GM12878 (cell line): ENCODE results near the gene PRKN. TPM values are rescaled to one million over a fixed set of nuclear protein-coding genes. Genes with fewer than 3 reads are reported as not detected.

Source experiments
- ATAC-seq: fragments of 200-7000 bp; cut with Tn5 transposase; 3 replicates; pipeline ENCODE4 v1.9.1; 2020; ENCODE audit warnings: mild to moderate bottlenecking, moderate library complexity
- BruUV-seq: library from RNA; stranded (reverse); fragments of 400-500 nt; replicated peaks from 2 replicates; lab custom pipeline; 2021; lab: Mats Ljungman, UMichigan
- CTCF ChIA-PET: fragments of 300-600 bp; sonication (Branson Sonifier 250); formaldehyde crosslinking; extraction: SDS; loops from one replicate; lab custom pipeline; 2021; ENCODE audit warnings: inconsistent platforms; lab: Yijun Ruan, JAX
- POLR2A ChIA-PET: fragments of 350-600 bp; formaldehyde crosslinking; extraction: SDS; loops from one replicate; lab custom pipeline; 2021; ENCODE audit warnings: inconsistent platforms; lab: Charles Lee
- RAD21 ChIA-PET: fragments of 300-600 bp; sonication (Branson Sonifier 250); formaldehyde crosslinking; loops from one replicate; lab custom pipeline; 2023; ENCODE audit warnings: antibody characterized with exemption; ENCODE audit not compliant: unreplicated experiment; lab: Charles Lee
- SMC1A ChIA-PET: fragments of 300-600 bp; sonication (Branson Sonifier 250); formaldehyde crosslinking; loops from one replicate; lab custom pipeline; 2023; ENCODE audit not compliant: unreplicated experiment, uncharacterized antibody; lab: Charles Lee
- DNase-seq: peaks from one replicate; pipeline ENCODE4 v3.0.0-alpha.2; 2011; ENCODE audit warnings: low read depth, low spot score
- FAIRE-seq: peaks from 3 replicates; lab custom pipeline; 2011; peaks lifted over from hg19 to GRCh38; lab: Jason Lieb, UNC
- H2AFZ ChIP-seq: 2 replicates; pipeline ENCODE4 v1.6.0; 2011; ENCODE audit warnings: low read depth, low read length, control low read depth; ENCODE audit not compliant: control insufficient read depth
- H3K27ac ChIP-seq: 2 replicates; pipeline ENCODE4 v1.5.1; 2011; ENCODE audit warnings: control low read depth; ENCODE audit not compliant: control insufficient read depth, insufficient read depth
- H3K27me3 ChIP-seq, 2 experiments: replicated peaks in 1 of 2; 2 replicates each; pipeline versions ENCODE4 v1.6.0 to v1.6.1; 2011; ENCODE audit warnings: low read length in 1 of 2; ENCODE audit not compliant: control insufficient read depth in 2 of 2, insufficient read depth in 2 of 2
- H3K36me3 ChIP-seq, 2 experiments: 2 replicates each; pipeline ENCODE4 v1.5.1; 2011; ENCODE audit warnings: low read length in 1 of 2; ENCODE audit not compliant: control insufficient read depth in 2 of 2, insufficient read depth in 2 of 2
- H3K4me1 ChIP-seq: 2 replicates; pipeline ENCODE4 v1.6.1; 2011; ENCODE audit warnings: mild to moderate bottlenecking, low read length, moderate library complexity, mixed read lengths; ENCODE audit not compliant: control insufficient read depth, insufficient read depth
- H3K4me2 ChIP-seq: 2 replicates; pipeline ENCODE4 v1.6.0; 2011; ENCODE audit warnings: control low read depth; ENCODE audit not compliant: control insufficient read depth, insufficient read depth
- H3K4me3 ChIP-seq: fragments of 200-600 bp; sonication (generic); 2 replicates; pipeline ENCODE4 v1.5.1; 2016
- H3K79me2 ChIP-seq: 2 replicates; pipeline ENCODE4 v1.6.0; 2011; ENCODE audit warnings: low read length; ENCODE audit not compliant: control insufficient read depth, insufficient read depth
- H3K9ac ChIP-seq: 2 replicates; pipeline ENCODE4 v1.8.0; 2011; ENCODE audit warnings: low read length, control low read depth, mixed read lengths; ENCODE audit not compliant: control insufficient read depth, insufficient read depth
- H3K9me3 ChIP-seq: replicated peaks from 3 replicates; pipeline ENCODE4 v1.5.1; 2011; ENCODE audit warnings: mild to moderate bottlenecking, low read length; ENCODE audit not compliant: control insufficient read depth, insufficient read depth
- H4K20me1 ChIP-seq: 2 replicates; pipeline ENCODE4 v1.6.0; 2011; ENCODE audit not compliant: control insufficient read depth, insufficient read depth
- ASH2L ChIP-seq: fragments of 300-600, 200-600 bp; sonication (generic); IDR thresholded peaks from 2 replicates; pipeline ENCODE4 v1.6.1; 2017; ENCODE audit warnings: low read depth, mild to moderate bottlenecking, borderline replicate concordance
- CBX5 ChIP-seq: sonication (generic); IDR thresholded peaks from 2 replicates; pipeline ENCODE4 v1.6.1; 2016; ENCODE audit warnings: low read depth, moderate library complexity, mild to moderate bottlenecking, inconsistent platforms
- CREB1 ChIP-seq: IDR thresholded peaks from 2 replicates; pipeline ENCODE4 v1.6.1; 2012; ENCODE audit warnings: low read depth, mild to moderate bottlenecking, inconsistent platforms
- GATAD2B ChIP-seq: fragments of 450-650 bp; conservative IDR thresholded peaks from 2 replicates; pipeline ENCODE4 v1.6.1; 2017; ENCODE audit warnings: low read depth, mild to moderate bottlenecking, moderate library complexity
- JUNB ChIP-seq: IDR thresholded peaks from 2 replicates; pipeline ENCODE4 v1.6.1; 2016; ENCODE audit warnings: antibody characterized with exemption, mild to moderate bottlenecking
- MTA3 ChIP-seq: IDR thresholded peaks from 2 replicates; pipeline ENCODE4 v1.6.1; 2012; ENCODE audit warnings: low read length, inconsistent platforms, borderline replicate concordance
- NFYB ChIP-seq: IDR thresholded peaks from 2 replicates; pipeline ENCODE4 v1.6.1; 2011; ENCODE audit warnings: low read depth, mild to moderate bottlenecking, low read length, improper control_type of control experiment, moderate library complexity; ENCODE audit not compliant: insufficient read depth
- NR2C2 ChIP-seq: IDR thresholded peaks from 2 replicates; pipeline ENCODE4 v1.6.1; 2011; ENCODE audit warnings: borderline replicate concordance, low read depth; ENCODE audit not compliant: control insufficient read depth, insufficient read length
- NRF1 ChIP-seq: conservative IDR thresholded peaks from 2 replicates; pipeline ENCODE4 v1.6.1; 2011; ENCODE audit warnings: mild to moderate bottlenecking, low read depth, low read length, improper control_type of control experiment
- PML ChIP-seq: IDR thresholded peaks from 2 replicates; pipeline ENCODE4 v1.6.1; 2012; ENCODE audit warnings: low read length, inconsistent platforms
- RUNX3 ChIP-seq: IDR thresholded peaks from 2 replicates; pipeline ENCODE4 v1.6.1; 2012; ENCODE audit warnings: low read length, inconsistent platforms
- SPI1 ChIP-seq: IDR thresholded peaks from 2 replicates; pipeline ENCODE4 v1.6.1; 2011; ENCODE audit warnings: low read depth, mild to moderate bottlenecking, low read length, moderate library complexity, borderline replicate concordance; ENCODE audit not compliant: insufficient read depth
- SUZ12 ChIP-seq: fragments of 200-600 bp; sonication (generic); IDR thresholded peaks from one replicate; pipeline ENCODE4 v1.6.1; 2018; ENCODE audit warnings: antibody characterized with exemption, mild to moderate bottlenecking; ENCODE audit not compliant: unreplicated experiment
- TAF1 ChIP-seq: IDR thresholded peaks from 2 replicates; pipeline ENCODE4 v1.6.1; 2011; ENCODE audit warnings: mild to moderate bottlenecking, low read depth, low read length, borderline replicate concordance
- TBL1XR1 ChIP-seq: IDR thresholded peaks from 2 replicates; pipeline ENCODE4 v1.6.1; 2012; ENCODE audit warnings: low read depth, low read length, improper control_type of control experiment
- WGBS: methylation state at CpG from one replicate; pipeline ENCODE4 v1.1.6; 2016; ENCODE audit warnings: low lambda C conversion rate; ENCODE audit not compliant: insufficient replicate concordance, insufficient coverage; ENCODE audit errors: missing lambda C conversion rate; 5-methylcytosine and 5-hydroxymethylcytosine counted together
- in situ Hi-C: fragments of 300-500 bp; cut with MboI; formaldehyde crosslinking; loops from 9 replicates; pipeline ENCODE4 v1.14.3; 2018; ENCODE audit warnings: mixed read lengths
- intact Hi-C: fragments of 100-400 bp; cut with micrococcal nuclease; formaldehyde crosslinking; loops from one replicate; pipeline ENCODE4 v1.14.2; 2022; ENCODE audit not compliant: unreplicated experiment
- polyA plus RNA-seq, 11 experiments: library from polyadenylated mRNA; depleted of rRNA in 4 of 11; unstranded in 6 of 11; stranded (reverse) in 5 of 11; fragments of >200 nt; fragmentation: Nextera tagmentation in 4 of 11; fragmentation: Illumina TruSeq in 1 of 11; extraction: Ambion mirVana in 4 of 11; extraction: Trizol in 1 of 11; gene quantifications; 1 replicate in 1 of 11; 2 replicates in 10 of 11; pipeline versions ENCODE4 v1.2.1 to v1.2.3, GENCODE V29; 2011 to 2016; ENCODE audit warnings: inconsistent platforms in 2 of 11, missing spikeins in 2 of 11, low read depth in 1 of 11
- total RNA-seq, 4 experiments: library from RNA; depleted of rRNA in 3 of 4; stranded (reverse); fragments of >200 nt in 3 of 4; fragmentation: Illumina TruSeq in 1 of 4; extraction: Trizol in 1 of 4; gene quantifications; 2 replicates each; pipeline versions ENCODE4 v1.2.1 to v1.2.3, GENCODE V29; 2013 to 2021
- TF ChIP-seq, protein P1 (sequence below): fragments of 450-650 bp; IDR thresholded peaks from 2 replicates; pipeline ENCODE4 v1.6.1; 2017; ENCODE audit warnings: low read depth, mild to moderate bottlenecking, moderate library complexity
- TF ChIP-seq, protein P2 (sequence below): IDR thresholded peaks from 2 replicates; pipeline ENCODE4 v1.6.1; 2012; ENCODE audit warnings: low read depth, low read length, improper control_type of control experiment
- TF ChIP-seq, protein P3 (sequence below): IDR thresholded peaks from 2 replicates; pipeline ENCODE4 v1.6.1; 2011; ENCODE audit warnings: borderline replicate concordance, low read depth, mild to moderate bottlenecking, moderate library complexity, low read length; ENCODE audit not compliant: insufficient read depth, poor library complexity, severe bottlenecking
- TF ChIP-seq, protein P4 (sequence below): IDR thresholded peaks from 2 replicates; pipeline ENCODE4 v1.6.1; 2011; ENCODE audit warnings: low read depth, low read length, improper control_type of control experiment, borderline replicate concordance

The PRKN gene
- total and polyA plus RNA-seq, 10 of the 15 experiments (the other 5 are each of a cell fraction or from before 2014, with no cell fraction given): 0.06 to 0.09 TPM; not detected in 8

DNA sequence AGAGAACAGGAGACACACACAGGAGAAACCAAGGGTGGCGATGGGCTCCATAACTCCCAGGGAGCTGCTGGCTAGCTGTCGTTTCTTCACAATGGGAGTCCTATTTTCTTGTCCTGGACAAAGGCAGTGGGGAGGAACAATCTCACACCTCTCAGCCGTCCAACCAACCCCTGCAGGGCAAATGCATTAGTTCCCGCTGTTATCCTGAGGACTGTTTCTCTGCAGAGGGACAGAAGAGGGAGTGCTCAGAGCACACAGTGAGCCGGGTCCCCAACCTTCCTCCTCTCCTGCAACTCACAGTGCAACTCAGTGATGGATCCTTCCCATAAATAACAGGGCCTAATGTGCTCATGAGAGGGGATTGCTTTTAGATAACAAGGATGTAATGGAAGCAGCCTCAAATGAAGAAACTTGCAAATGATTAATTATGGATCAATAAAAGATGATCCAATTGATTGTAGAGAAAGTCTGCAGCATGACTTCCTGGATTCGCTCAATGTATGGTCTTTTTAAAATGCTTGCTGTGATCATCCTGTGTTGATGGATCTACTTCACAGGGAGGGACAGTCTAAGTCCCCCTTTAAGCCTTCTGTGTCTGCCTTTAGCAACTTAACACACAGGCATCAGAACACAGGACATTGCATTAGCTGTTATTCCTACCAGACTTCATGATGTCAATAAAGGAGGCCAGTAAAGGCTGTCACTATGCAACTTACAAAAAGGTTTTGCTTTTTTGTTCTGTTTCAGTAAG is 1000.3 kb downstream of the PRKN start:
- ChIA-PET SMC1A (interaction anchor here (0.6 kb wide), 1 partner anchor 309 kb away, joined by 3 read pairs; no protein-coding TSS in a partner anchor), RAD21 (interaction anchor here (1.0 kb wide), 1 partner anchor 18 kb away, joined by 3 read pairs; no protein-coding TSS in a partner anchor), POLR2A (no interaction called here), CTCF (no interaction called here)
- in situ Hi-C loops (no loop called here), intact Hi-C loops (no loop called here)
- Histone ChIP-seq H3K9me3 (no peaks in the 10 kb centered on the region), H3K79me2 (no peaks in the 10 kb centered on the region), H3K27me3 (no peaks in the 10 kb centered on the region), H3K36me3 (no peaks in the 10 kb centered on the region), H3K4me3 (no peak overlapping the region), H3K27ac (no peak overlapping the region), H4K20me1 (no peaks in the 10 kb centered on the region), H3K4me1 (no peaks in the 10 kb centered on the region), H2AFZ (no peak overlapping the region), H3K4me2 (no peak overlapping the region), H3K9ac (no peak overlapping the region)
- FAIRE-seq (no peak), DNase-seq (no peak), ATAC-seq (no peak)
- TF ChIP-seq SPI1: no peak
- TF ChIP-seq SUZ12: no peak
- TF ChIP-seq PML: no peak
- no peak for TF ChIP-seq TAF1
- TF ChIP-seq NR2C2: no peak
- no peak for TF ChIP-seq GATAD2B
- TF ChIP-seq NFYB: no peak
- TF ChIP-seq TBL1XR1: no peak
- TF ChIP-seq, protein P1, sequence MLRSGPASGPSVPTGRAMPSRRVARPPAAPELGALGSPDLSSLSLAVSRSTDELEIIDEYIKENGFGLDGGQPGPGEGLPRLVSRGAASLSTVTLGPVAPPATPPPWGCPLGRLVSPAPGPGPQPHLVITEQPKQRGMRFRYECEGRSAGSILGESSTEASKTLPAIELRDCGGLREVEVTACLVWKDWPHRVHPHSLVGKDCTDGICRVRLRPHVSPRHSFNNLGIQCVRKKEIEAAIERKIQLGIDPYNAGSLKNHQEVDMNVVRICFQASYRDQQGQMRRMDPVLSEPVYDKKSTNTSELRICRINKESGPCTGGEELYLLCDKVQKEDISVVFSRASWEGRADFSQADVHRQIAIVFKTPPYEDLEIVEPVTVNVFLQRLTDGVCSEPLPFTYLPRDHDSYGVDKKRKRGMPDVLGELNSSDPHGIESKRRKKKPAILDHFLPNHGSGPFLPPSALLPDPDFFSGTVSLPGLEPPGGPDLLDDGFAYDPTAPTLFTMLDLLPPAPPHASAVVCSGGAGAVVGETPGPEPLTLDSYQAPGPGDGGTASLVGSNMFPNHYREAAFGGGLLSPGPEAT: no peak
- TF ChIP-seq, protein P2, sequence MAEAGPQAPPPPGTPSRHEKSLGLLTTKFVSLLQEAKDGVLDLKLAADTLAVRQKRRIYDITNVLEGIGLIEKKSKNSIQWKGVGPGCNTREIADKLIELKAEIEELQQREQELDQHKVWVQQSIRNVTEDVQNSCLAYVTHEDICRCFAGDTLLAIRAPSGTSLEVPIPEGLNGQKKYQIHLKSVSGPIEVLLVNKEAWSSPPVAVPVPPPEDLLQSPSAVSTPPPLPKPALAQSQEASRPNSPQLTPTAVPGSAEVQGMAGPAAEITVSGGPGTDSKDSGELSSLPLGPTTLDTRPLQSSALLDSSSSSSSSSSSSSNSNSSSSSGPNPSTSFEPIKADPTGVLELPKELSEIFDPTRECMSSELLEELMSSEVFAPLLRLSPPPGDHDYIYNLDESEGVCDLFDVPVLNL: no peak
- no peak for TF ChIP-seq JUNB
- no peak for TF ChIP-seq CREB1
- TF ChIP-seq CBX5: no peak
- TF ChIP-seq, protein P3, sequence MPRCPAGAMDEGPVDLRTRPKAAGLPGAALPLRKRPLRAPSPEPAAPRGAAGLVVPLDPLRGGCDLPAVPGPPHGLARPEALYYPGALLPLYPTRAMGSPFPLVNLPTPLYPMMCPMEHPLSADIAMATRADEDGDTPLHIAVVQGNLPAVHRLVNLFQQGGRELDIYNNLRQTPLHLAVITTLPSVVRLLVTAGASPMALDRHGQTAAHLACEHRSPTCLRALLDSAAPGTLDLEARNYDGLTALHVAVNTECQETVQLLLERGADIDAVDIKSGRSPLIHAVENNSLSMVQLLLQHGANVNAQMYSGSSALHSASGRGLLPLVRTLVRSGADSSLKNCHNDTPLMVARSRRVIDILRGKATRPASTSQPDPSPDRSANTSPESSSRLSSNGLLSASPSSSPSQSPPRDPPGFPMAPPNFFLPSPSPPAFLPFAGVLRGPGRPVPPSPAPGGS: no peak
- TF ChIP-seq ASH2L: no peak
- no peak for TF ChIP-seq RUNX3
- TF ChIP-seq MTA3: no peak
- TF ChIP-seq, protein P4, sequence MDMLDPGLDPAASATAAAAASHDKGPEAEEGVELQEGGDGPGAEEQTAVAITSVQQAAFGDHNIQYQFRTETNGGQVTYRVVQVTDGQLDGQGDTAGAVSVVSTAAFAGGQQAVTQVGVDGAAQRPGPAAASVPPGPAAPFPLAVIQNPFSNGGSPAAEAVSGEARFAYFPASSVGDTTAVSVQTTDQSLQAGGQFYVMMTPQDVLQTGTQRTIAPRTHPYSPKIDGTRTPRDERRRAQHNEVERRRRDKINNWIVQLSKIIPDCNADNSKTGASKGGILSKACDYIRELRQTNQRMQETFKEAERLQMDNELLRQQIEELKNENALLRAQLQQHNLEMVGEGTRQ: no peak
- TF ChIP-seq NRF1: no peak
- BruUV-seq: no TSS peak
- WGBS: 22% methylated on average over 6 of the region's 6 CpGs
